Subcutaneous adipose tissue (tissue), 4 donors: ENCODE measurements around the gene HELB. TPM values are rescaled to one million over a fixed set of nuclear protein-coding genes. Genes with fewer than 3 reads are reported as not detected.

Experiments used
- CTCF ChIP-seq: fragments of 450-650 bp; IDR thresholded peaks from one replicate; pipeline ENCODE4 v1.5.1; 2016; ENCODE audit warnings: low read depth, mild to moderate bottlenecking, control low read depth, antibody characterized with exemption, moderate library complexity
- total RNA-seq, 4 donors: library from RNA; depleted of rRNA; stranded (reverse); fragments of >200 nt; gene quantifications; one replicate each; pipeline ENCODE4 v1.1.0, GENCODE V29; 2016

Gene HELB
- total RNA-seq, 4 donors from 2014 or later, result 4.0 to 7.5 (median 6.1) TPM

GRCh38 chr12:66269757-66270383, 32.4 kb upstream of the HELB start:
- TF ChIP-seq CTCF, result no peak

DNA sequence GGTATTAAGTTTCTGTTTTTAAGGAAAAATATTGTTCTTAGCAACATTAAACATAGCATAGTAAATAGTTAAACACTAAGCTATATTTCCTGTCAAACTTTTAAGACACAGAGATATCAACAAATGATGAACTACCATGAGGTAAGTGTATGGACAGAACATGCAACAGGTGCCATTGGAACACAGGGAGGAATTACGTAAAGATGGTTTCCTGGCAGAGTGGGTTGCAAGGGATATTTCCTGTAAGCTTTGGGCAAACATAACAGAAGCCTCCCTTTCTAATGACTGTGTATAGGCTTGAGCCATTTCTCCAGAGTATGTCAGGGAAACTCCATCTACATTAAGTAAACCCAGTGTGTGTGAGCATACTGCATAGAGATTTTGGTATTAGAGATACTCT, 31.7 kb upstream of the HELB start:
- TF ChIP-seq CTCF, result no peak

- TF ChIP-seq CTCF, result no peak
Observed at GRCh38 chr12:66272650-66273049, 29.6 kb upstream of the HELB start.

GRCh38 chr12:66273147-66273546, 29.1 kb upstream of the HELB start:
- no peak for TF ChIP-seq CTCF

- TF ChIP-seq CTCF, result no peak
Observed at GRCh38 chr12:66275040-66275439, 27.3 kb upstream of the HELB start.

- no peak for TF ChIP-seq CTCF
Observed at GRCh38 chr12:66279123-66279712, 23.1 kb upstream of the HELB start.

DNA sequence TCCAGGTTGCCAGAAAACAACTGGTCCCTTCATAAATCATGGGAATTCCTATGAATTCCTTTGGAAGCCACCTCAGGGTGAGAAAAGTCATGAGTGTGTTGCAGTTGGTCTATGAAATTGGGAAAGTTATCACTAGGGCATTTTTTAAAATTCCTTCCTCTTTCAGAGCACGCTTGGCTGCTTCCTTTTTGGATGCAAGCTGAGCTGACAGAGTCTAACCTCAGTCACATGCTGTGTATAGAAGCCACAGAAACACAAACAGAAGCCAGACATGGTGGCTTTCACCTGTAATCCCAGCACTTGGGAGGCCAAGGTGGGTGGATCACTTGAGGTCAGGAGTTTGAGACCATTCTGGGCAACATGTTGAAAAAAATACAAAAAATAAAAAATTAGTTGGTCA, 21.7 kb upstream of the HELB start:
- TF ChIP-seq CTCF, result no peak
